NOMO-1 treated with DMSO at 0.1 percent for 48 hours (cell line): Measurements from ENCODE around the gene FLACC1.

Experiments
- DNase-seq: peaks from one replicate; lab custom pipeline; 2025; ENCODE audit not compliant: unreplicated experiment; lab: John Stamatoyannopoulos, UW

Gene FLACC1

DNA sequence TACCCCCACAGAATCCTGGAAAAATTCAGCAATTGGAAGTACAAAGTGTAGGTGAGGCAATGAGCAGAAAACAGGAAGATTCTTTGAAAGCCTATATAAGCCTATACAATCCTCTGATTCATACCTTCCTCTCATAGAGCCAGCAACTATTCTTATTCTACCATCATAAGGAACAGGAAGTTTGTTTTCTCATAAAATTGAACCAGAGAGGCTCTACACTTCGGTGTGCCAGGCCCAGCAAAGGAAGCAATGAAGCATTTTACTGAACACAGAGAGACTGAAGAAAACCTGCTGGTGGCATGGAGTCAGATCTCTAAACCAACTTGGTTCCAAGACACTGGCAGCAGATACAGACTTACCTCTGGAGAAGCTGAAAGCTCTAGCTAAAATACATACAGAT lies 78.1 kb downstream of the FLACC1 start:
- peak; percentile 23 for DNase-seq

DNA sequence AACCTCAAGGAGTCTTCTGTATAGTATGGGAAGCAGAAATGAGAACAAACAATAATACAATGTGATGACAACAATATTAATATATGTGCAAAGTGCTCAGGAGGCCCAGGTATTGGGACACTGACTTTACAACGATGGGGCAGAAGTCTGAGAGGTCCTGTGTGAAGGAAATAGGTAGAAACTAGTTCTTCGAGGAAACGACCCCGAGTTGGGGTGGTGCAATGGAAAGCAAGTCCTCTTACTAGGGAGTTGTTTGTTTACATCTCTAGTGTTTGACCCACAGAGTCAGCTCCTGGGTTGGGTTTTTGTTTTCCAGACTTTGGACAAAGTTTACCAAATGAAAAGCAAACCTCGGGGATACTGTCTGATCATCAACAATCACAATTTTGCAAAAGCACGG lies 80.6 kb downstream of the FLACC1 start:
- no peak for DNase-seq

DNA sequence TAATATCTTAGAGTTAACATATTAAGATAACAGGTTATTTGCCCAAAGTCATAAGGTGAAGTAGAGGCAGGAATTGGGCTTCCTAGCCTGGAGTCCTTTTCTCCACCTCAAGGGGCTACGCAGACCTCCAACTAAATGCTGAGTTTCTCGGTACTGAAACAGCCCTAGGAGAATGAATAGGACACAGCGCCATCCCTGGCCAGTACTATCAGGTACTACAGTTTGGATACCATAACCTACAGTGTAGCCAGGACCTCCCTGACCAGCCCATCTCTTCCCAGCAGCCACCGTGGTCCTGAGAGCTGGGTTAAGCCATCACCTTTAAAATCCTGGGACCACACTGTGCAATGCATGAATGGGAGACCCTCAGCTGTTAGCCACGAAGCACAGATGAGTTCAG lies 81.2 kb downstream of the FLACC1 start:
- DNase-seq, result no peak

DNA sequence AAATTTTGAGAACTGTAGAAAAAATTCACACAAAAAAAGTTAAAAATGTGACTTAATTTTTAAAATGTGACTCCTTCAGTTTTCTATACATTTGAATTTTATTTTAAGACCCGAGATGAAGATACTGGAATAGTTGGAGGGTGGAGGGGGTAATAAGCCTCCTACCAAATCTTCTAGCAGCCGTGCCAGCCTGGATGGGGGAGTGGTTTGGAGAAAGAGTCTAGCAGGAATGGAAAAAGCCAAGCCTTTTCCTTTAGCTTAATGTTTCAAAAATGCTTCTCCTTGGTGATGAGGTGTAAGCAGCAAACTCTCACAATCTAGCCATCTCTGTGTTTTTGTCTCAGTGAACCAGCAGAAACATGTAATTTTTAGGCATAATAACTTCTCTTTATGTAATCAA lies 82.1 kb downstream of the FLACC1 start:
- DNase-seq, result no peak

DNA sequence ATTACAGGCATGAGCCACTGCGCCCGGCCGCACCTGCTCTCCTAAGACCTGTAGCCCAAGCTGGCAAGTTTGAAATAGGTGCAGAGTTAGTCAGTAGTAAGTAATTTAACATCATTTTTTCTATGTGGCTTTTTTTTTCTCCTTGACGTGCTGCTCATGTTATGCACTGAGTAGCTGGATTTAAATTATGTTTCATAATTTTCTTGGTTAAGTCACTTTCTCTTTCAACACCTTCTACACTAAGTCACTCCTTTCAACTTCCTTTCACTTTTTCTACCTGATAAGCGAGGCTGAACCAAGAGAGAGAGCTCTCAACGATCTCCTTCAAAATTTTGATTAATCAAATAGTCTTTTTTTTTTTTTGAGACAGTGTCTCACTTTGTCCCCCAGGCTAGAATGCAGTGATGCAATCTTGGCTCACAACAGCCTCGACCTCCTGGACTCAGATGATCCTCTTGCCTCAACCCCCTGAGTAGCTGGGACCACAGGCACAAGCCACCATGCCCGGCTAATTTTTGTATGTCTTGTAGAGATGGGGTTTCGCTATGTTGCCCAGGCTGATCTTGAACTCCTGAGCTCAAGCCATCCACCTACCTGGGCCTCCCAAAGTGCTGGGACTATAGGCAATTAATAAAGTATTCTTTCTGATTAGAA lies 83.7 kb downstream of the FLACC1 start:
- DNase-seq, result no peak

DNA sequence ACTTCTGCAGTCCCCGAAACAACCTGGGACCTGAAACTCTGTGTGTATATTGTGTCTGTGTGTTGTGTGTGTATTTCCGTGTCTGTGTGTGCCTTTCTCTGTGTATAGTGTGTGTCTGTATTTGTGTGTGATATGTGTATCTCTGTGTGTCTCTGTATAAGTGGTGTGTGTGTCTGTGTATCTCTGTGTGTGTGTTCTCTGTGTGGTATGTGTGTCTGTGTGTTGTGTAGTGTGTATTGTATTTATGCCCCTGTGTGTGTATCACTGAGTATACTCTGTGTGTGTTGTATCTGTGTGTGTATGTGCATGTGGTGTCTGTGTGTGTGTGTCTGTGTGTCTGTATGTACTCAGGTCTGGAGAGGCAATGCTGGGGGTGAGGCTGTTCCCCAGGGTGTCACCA lies 85.2 kb downstream of the FLACC1 start:
- no peak for DNase-seq

DNA sequence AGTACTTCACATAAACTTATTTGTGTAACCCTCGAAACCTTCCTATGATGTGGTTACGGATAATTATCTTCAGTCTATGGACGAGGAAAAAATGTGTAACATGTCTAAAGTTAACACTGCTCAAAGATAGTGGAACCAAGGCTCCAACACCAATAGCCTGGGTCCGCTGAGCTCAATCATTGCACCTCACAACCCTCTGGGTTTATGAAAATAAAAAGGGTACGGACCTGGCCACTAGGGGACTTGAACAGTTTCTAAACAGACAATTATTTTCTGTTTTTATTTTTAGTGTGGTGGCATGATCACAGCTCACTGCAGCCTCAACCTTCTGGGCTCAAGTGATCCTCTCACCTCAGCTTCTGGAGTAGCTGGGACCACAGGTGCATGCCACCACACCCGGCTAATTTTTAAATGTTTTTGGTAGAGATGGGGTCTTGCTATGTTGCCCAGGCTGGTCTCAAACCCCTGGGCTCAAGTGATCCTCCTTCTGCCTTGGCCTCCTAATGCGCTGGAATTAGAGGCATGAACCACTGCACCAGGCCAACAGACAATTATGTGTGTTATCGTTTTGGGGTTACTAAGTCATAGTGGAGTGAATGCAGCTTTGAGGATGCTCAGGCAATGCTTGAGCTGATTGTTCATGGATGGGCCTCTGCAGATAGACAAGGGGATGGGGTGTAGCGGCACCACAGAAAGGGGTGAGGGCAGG lies 86.7 kb downstream of the FLACC1 start:
- DNase-seq, result no peak

DNA sequence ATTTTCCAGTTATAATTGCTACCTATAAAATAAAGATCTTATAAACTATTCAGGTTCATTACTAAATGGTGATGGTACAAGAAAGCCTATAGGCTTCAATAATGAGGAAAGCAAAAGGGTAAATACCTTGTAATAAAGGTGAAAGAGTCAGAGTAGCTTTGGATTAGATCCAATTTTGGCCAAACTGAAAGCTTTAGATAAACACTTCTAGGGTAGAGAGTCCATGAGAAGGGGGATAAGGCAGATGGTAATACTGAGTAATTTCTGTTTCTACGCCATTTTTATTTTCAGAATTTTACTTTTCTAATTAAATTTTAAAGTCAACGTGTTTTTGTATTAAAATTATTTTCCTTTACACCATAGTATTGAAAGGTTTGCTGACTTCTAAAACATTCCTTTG lies 87.4 kb downstream of the FLACC1 start:
- DNase-seq, result no peak

DNA sequence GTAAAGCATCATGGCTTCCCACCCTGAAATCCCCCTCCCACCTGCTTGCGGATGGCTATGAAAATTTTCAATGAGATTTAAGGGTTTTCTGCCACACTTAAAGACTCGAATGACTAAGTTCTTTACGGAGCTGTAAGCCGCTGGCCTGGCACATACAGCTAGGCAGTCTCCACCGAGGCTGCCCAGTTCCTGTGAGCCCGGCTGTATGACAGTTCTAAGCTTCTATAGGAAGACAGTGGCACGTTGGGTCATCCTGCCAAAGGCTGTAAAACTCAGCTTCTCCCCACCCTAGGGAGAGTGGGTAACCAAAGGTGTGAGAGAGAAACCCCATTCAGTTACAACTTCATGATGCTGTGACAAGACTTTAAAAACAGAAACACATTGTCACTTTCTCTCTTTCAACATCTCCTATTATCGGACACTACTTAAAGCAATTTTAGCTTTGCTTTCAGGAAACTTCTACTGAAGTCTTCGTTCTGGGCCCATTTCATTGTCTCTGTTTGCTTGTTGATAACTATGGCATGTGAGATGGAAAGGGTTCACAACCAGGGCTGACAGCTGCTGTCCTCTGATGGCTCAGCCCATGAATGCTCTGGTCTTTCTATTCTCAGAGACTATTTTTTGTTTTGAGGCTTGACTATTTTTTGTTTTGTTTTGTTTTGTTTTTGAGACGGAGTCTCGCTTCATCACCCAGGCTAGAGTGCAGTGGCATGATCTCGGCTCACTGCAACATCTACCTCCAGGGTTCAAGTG lies 89.7 kb downstream of the FLACC1 start:
- no peak for DNase-seq

DNA sequence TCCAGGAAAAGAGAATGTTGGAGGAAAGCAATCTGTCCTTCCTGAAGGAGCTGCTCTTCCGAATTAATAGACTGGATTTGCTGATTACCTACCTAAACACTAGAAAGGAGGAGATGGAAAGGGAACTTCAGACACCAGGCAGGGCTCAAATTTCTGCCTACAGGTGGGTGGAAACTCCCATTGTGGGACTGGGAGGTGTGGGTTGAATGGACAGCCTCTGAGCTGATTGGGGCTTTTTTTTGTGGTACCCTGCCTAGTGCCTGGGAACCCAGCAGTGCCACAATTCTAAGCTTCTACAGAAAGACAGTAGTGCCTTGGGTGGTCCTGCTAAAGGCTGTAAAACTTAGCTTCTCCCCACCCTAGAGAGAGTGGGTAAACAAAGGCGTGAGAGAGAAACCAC lies 90.5 kb downstream of the FLACC1 start:
- DNase-seq, result no peak

DNA sequence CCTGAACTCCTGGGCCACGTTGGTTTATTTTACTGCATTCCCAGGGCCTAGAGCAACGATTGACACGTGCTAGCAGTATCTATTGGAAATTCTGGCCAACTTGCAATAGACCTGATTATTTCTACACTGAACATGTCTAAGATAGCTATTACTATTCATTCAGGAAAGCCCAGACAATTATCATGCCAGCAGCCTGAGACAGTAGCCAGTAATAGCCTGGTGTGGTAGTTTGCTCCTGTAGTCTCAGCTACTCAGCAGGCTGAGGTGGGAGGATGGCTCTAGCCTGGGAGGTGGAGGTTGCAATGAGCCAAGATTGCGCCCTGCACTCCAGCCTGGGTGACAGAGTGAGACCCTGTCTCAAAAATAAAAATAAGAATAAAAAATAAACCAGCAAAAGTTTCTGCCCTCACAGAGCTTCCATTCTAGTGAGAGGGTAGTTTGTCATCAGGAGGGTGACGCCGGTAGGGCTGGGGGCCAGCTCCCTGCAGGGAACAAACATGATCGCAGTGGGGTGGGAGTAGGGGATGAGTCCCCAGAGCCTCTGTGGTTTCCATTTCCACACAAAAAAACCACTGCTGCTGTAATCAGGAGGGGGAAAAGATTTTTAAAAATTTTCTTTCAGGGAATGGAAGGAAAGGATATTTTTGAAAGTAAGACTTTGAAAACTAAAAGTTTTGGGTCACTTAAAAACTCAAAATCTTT lies 92.5 kb downstream of the FLACC1 start:
- no peak for DNase-seq

DNA sequence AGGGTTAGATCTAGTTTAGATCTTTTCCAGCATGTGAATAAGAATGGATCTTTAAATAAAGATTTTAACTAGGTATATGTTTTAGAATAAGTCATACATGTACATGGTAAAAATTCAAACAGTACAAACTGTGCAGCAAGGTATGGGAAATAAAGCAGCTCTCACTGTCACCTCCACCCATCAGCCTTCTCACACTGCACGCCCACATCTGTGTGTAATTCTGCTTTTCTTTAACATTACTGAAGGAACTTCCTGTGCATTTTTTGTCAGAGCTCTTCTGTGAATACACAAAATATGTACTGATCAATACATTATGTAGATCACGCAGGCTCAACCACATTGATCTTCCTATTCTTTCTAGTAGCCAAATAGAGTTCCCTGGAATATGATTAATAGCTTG lies 93.4 kb downstream of the FLACC1 start:
- DNase-seq, result no peak

DNA sequence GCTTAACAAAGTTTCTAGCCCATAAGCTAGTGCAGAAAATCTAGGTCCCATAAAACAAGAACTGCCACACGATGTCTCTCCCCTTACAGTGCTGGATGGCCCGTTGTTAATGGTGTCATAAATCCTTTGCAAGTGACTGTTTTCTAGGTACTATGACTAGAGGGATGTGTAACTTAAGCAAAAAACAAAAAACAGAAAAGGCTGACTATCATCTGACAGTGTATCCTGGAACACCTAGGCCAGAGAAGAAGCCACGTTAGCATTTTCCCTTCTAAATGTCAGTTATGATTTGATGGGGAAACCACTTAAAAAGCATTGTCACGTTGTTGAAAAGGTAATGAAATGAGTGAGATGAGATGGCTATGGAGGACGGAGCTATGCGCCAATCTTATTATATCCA lies 94.4 kb downstream of the FLACC1 start:
- DNase-seq, result no peak

DNA sequence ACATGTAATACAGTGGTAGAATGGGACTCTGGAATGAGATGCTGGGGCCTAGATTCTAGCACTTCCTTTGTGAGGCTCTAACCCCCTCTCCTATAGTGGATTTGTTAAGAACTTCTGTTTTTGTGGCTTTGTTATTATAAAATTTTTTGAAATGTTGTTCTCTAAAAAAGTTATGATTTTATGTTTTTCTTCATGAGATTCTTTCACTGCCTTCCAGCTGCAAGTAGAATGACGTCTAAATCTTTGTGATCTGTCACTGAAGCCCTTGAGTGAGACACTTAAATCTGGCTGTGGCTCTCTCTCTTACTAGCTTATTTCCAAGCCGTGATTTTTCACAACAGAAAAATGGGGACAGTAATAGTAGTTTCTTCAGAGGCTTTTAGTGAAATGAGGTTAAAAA lies 95.2 kb downstream of the FLACC1 start:
- peak; percentile 38 for DNase-seq

DNA sequence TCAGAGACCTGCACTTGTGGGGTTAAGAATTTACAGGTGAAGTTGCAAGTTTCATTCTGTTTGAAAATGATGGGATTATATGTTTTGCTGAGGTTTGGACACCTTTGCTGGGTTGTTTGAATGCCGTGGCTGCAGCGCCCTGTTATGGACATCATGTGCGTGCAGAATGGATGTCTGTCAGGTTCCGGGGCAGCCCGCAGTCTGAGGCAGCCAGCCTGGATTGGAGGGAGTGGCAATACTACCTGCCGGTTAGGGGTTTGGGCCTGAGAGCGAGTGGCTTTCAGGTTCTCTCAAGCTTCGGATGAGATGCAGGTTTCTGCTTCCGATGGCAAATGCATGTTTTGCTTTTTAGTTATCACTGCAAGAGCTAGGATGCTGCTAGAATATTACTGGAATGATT lies 95.7 kb downstream of the FLACC1 start:
- peak; percentile 29 for DNase-seq

DNA sequence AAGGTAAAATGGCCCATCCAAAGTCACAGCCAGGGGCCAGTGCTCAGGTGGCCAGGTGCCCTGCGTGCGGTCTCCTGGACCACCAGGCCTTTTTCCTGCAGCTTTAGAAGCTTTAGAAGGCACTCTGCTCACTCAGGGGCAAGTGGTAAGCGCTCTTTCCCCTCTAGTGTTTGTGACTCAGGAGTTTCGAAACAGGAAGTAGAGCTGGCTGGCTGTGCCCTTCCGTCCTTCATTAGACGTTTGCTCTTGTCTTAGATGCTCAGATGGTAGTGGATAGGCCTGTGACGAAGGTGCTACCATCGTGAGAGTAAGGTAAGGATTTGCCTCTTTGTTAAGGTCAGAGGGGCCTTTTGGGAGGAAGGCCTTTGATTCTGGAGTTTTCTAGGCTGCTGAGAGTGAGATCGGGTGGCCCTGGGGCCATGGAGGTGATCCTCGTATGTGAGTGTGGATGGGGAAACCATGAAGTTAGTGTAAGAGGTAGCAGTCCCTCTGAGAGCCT lies 96.8 kb downstream of the FLACC1 start, which contains the start of gene CASP8:
TSS of gene CASP8 (plus strand) at position 235 of the 499 bp plus-strand sequence. CDS start 5,951 bp downstream, outside the sequence.
- DNase-seq, result peak; percentile 95

DNA sequence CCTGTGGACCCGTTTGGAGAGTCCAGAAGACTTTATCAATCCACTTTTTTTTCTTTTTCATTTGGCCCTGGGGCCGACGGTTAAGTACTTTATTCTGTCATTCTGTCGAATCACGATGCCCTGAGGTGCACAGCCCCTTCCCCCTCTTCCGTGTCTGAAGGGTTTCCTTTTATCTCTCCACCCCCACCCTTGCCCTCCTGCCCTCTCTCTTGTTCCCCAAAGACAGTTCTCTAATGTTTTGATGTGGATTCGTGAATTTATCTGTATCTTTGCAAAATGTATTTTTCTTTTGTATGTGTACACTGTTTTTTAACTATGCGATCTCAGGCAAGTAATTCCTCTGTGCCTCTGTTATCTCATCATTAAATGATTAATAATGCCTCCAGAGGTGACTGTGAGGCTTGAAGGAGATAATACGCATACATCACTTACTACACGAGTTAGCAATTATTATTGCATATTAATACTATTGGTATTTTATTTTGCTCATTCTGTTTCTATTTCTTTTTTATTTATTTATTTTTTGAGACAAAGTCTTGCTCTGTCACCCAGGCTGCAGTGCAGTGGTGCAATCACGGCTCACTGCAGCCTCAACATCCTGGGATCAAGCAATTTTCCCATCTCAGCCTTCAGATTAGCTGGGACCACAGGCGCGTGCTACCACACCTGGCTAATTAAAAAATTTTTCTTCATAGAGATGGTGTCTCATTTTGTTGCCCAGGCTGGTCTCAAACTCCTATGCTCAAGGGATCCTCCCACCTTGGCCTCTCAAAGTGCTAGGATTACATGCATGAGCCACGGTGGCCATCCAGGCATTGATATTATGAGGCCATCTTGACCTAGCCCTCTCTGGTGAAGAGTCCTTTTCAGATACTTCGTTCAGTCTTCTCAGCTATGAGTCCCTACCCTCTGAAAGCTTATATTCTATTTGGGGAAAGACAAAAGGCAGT lies 98.2 kb downstream of the FLACC1 start:
- no peak for DNase-seq

DNA sequence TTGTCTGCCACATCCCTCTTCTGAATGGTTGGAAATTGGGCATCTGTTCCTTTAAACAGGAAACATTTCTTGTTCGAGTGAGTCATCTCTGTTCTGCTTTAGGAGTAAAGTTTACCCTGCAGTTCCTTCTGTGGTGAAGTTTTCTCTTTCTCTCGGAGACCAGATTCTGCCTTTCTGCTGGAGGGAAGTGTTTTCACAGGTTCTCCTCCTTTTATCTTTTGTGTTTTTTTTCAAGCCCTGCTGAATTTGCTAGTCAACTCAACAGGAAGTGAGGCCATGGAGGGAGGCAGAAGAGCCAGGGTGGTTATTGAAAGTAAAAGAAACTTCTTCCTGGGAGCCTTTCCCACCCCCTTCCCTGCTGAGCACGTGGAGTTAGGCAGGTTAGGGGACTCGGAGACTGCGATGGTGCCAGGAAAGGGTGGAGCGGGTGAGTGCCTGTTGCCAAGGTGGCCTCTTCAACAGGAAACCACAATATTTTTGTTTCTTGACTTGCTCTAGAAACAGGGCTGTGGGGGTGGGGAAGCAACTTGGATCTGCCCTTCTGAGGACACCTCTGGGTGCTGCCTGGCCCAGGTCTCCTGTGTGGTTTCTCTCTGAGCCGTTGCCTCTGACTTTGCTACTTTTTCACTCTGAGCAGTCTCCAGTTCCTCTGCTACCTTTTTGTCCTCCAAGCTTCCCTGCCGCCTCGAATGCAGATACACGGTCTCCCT lies 99.0 kb downstream of the FLACC1 start:
- peak; percentile 93 for DNase-seq

DNA sequence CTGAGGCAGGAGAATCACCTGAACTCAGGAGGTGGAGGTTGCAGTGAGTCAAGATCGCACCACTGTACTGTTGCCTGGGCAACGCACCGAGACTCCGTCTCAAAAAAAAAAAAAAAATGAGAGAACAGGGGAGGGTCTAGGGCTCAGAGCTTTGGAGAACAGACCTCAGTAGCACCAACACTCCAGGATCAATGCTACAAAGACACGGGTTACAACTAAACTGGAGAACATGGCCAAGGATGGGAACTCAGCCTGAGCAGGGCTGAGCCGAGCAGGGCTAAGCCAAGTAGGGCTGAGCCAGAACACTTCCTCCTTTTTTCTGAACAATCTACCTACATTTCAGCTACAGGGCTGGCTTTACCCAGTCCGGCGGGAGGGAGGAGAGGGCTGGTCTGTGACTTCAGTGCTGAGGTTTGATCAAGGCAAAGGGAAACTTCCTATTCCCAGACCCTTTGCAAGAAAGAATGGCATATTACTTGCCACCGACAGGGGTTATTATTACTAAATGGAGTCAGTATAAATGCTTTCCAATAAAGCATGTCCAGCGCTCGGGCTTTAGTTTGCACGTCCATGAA lies 99.7 kb downstream of the FLACC1 start:
- peak; percentile 93 for DNase-seq
